GM18526 (cell line): ENCODE measurements around the gene LEMD3.

Experiments
- POLR2A ChIP-seq: IDR thresholded peaks from 3 replicates; pipeline ENCODE4 v1.6.1; 2011; ENCODE audit not compliant: insufficient read length; ENCODE audit errors: extremely low read depth

The LEMD3 gene

DNA sequence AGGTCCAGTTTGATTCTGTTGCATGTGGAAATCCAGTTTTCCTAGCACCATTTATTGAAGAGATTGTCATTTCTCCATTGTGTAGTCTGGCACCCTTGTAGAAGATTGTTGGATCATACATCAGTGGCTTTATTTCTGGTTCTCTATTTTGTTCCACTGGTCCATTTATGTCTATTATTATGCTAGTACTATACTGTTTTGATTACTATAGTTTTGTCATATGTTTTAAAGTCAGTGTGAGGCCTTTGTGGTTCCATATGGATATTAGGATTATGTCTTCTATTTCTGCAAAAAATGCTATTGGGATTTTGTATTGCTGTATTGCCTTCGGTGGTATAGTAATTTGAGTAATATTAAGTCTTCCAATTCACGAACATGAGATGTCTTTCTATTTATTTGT is 51.4 kb downstream of the LEMD3 start:
- no peak for TF ChIP-seq POLR2A

DNA sequence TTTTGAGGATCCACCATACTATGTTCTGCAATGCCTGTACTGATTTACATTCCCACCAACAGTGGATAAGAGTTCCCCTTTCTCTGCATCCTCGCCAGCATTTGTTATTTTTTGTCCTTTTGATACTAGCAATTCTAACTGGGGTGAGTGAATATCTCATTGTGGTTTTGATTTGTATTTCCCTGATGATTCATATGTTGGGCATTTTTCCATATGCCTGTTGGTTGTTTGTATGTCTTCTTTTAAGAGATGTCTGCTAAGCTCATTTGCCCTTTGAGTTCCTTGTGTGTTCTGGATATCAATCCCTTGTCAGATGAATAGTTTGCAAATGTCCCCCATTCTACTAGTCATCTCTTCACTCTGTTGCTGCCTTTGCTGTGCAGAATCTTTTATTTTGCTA is 60.1 kb downstream of the LEMD3 start:
- no peak for TF ChIP-seq POLR2A

DNA sequence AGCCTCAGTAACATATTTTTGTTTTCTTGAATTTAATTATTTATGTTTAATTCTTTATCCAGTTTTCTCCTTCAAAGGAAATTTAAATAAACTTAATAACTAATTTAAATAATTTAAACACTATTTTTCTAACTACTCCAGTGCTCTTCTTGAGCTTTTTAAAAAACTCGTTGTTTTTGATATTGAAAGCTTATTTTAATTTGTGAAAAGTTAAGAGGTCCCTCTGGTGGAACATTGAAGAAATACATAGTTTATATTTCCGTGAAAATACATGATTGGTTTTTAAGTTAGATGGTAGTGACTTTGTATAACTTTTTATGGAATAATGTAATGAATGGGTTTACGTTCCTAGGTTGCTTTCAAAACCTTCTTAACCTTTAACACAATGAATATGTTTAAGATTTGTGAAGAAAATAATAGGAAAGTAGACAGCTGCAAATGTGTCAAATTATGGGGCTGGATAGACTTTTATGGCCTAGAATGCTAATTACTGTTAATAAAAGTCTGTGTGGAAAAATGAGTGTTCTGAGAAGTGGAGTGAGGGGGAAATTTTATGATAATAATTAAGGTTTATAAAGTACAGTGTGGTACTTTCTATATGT is 63.2 kb downstream of the LEMD3 start:
- no peak for TF ChIP-seq POLR2A

DNA sequence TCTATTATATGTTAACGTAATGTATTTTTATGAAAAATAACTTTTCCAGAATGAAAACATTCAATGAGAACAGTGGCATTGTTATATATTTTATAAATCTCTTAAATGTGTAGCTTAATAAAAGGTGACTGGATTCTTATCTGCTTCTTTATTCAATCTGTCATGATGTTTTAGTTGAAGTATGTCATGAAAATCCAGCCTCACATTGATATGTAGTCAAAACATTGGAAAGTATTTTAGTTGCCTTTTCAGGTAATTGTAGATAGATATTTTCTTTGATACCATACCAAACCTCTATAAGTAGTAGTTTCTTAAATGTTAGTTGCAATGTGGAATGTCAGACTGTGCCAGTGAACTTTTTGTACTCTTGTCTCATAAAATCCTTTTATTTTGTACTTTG is 67.8 kb downstream of the LEMD3 start:
- TF ChIP-seq POLR2A: no peak

DNA sequence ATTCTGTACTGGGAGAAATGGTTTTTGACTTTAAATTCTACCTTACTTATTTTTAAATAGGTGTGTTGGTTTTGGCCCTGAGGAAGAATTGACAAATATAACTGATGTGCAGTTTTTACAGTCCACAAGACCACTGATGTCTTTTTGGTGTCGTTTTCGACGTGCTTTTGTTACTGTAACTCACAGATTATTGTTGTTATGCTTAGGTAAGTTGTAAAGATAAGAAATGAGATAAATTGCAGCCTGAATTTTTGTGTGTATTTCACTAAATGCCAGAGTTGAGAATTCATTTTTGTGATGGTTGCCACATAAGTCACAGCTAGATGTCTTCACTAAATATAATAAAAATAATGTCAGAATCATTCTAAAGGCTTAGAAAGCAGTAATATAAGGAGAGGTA is 69.2 kb downstream of the LEMD3 start:
- no peak for TF ChIP-seq POLR2A

DNA sequence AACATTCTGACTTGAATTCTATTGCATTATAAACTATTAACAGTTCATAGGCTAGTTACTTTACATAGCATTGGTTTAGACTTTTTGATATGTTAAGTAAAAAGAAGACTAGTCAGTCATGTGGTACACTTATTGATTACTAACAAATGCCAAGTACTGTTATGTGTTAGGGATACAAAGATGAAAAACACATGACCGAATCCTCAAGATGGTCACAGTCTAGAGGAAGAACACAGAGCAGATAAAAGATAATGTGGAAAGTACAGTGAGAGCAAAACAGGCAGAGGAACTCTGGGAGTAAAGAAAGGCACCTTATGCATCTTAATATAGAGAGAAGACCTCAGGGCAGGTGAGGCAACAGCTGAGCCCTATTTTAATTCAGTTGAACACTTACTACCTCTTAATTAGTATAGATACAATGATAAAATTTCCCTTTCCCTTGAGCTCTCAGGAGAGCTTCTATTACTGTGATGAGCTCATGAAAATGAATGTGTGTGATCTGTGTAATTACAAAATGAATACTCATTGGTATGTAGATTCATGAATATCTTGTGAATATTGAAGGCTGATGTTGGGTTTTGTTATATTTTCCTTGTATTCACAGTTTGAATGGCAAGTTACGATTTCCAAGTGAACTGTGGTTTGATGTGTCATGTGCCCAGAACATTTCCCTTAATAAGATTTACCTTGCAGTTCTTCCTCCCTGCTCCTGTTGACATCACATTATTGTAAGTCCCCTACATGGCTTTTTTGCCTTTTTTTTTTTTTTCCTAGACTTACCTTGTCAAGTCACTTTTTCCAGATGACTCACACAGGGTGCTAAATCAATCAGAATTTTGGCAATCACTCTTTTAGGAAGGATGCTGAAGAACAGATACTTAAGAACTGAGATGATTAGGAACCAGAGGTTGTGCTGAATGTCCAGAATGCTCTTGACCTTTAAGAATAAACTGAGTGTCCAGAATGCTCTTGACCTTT is 79.6 kb downstream of the LEMD3 start:
- TF ChIP-seq POLR2A: no peak

DNA sequence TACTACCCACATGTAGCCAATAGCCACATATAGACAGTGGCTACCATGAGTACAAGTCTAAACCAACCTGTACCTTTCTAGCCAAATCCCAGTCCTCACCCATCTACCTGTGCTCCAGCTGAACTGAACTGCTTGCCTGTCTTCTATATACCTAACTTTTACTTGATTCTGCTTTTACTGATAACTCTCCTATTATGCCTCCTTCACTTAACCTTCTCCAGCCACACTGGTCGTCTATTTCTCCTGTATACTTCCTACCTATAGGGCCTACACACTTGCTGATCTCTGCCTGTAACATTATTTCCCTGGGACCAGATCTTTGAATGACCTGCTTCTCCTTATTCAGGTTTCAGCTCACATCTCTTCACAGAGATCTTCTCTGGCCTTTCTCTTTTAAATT is 83.1 kb downstream of the LEMD3 start:
- no peak for TF ChIP-seq POLR2A

DNA sequence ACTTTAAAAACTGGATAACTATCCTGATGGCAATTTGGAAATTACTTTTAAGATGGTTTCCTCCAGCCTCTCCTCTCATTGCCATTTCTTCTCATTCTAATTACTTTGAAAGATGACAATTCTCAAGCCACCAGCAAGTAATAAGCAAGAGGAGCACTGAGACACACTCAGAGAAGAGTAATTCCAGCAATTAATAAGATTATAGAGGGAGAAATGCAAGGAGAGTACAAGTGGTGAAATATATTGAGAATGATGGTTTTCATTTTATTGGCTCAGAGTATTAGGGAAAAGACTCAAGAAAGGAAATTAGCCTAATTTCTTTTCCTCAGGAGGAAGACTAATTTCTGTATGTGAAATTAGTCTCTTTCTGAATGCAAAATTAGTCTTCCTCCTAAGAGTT is 88.6 kb downstream of the LEMD3 start:
- TF ChIP-seq POLR2A: no peak

DNA sequence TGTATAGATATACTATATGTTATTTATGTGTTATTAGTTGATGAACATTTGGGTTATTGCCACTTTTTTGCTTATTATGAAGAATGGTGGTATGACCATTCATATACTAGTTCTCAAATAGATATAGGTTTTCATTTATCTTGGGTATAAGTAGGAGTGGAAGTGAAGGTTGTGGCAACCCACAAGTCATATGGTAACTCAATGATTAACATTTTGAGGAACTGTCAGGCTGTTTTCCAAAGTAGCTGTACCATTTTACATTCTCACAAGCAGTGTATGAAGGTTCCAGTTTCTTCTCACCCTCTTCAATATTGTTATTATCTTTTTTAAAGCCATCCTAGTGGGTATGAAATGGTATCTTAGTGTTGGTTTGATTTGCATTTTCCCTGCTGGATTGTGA is 90.1 kb downstream of the LEMD3 start:
- TF ChIP-seq POLR2A: no peak

DNA sequence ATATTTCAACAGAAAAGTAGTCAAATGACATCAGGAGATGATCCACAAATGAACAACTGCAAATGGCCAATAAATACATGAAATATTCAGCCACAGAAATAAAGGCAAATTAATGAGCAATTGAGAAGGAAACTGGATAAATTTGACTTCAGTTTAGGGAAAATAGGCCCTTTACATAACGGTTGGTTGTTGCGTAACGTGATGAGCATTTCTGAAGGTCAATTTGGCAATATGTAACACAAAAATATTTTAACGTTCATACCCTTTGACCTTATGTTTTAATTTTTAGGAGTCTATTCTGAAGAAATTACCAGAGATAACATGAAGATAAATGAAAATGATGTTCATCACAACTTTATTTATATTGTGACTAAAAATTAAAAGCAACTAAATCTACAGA is 94.4 kb downstream of the LEMD3 start:
- no peak for TF ChIP-seq POLR2A

DNA sequence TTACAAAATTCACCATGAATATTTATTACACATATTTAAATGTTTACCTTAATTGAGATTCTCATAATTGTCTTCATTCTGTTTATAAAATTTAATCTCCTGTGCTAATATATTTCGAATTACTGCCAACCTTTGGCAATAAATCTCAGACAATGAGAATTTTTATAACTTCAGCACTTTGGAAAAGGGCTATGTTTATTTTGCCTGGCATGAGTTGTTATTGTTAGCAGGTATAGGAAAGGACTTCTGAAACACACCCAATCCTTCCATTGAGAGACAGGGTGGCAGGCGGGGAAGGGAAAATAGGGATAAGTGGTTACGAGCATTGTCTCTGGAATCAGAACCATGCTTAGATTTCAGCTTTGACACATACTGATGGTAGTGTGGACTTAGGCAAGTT is 97.0 kb downstream of the LEMD3 start:
- no peak for TF ChIP-seq POLR2A

DNA sequence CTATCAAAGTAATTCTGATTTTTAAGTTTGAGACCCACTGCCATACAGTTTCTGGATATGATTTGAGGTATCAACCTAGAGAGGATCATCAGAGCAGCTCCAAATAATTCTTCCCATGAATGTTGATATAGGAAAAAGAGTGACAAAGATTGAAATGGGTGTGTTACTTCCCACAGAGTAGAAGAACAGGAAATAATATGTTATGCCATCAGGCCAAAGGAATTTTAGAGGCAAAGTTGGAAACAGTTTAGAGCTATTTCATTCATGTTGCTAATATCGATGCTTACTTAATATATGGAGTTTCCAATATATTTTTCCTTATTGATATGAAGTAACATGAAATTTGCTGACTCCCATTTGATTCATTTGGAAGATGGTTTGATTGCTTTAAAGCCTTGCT is 100.2 kb downstream of the LEMD3 start:
- TF ChIP-seq POLR2A: no peak

DNA sequence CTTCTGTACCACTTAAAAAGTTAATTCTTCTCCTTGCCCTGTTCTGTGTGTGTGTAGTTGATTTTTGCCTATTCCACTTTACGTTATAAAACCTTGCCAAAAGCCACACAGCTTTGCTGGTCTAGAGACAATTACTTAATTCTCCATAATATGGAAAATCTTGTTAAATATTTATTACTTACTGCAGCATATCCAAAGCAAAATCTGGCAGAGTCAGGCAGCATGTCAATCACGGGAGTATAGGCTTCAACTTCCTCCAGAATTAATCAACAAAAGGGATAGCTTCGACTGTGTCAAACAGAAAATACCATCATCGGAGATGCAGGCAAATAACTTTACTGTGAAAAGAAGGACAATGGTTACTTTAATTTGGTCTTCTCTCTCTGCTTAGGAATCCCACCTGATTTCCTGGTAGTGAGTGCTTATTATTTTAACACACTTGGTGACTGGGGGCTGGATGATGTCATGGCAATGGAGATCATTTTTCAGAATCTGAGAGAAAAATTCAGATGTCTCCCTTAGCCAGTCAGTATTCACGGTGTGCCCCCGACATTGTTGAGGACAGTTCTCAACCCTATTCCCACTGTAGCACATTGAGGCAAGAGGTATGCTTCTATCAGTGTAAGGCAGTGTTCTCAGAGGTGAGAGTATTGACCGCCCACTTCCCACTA is 105.4 kb downstream of the LEMD3 start:
- no peak for TF ChIP-seq POLR2A

DNA sequence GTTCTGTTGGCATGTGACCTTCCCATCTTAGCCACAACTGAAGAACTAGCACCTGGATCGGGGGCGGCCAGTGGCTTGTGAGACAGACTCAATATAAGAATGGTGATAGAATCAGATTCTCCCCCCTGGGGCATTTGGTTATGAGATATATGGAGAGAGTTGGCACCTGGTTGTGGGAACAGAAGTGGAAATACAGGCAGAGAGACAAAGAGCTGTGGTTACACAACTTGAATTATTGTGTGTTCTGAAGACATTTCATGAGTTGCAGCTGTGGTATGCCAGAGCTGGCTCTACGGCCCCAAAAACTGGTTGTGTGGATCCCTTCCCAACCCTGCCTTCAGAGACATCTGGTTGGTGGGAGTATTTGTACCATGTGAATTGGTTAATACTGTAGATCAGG is 106.2 kb downstream of the LEMD3 start:
- TF ChIP-seq POLR2A: no peak

DNA sequence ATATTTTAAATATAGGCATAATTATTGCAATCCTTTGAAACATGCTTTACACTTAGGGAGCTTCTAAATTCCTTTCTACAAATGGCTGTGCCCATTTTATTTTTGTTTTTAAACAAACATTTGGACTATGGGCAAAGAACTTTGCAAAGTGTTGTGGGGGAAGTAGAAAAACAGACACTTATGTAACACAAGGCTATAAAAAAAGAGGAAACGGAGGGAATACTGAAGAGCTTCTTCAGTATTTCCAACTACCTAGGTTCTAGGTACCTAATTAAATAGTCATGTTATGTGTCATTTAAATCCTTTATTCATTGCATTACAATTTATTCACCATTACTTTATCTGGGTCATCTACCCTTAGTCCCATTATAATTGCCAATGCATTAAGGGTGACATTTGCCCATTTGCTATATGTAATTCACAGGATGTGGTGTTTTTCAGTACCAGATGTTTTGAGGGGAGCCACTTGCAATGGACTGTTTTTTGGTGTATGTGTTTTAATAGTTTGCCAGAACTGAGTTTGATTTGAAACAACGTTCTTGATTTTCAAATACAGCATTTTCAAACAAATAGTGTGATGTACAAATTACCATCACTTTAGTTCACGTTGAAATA is 107.6 kb downstream of the LEMD3 start:
- TF ChIP-seq POLR2A: no peak

DNA sequence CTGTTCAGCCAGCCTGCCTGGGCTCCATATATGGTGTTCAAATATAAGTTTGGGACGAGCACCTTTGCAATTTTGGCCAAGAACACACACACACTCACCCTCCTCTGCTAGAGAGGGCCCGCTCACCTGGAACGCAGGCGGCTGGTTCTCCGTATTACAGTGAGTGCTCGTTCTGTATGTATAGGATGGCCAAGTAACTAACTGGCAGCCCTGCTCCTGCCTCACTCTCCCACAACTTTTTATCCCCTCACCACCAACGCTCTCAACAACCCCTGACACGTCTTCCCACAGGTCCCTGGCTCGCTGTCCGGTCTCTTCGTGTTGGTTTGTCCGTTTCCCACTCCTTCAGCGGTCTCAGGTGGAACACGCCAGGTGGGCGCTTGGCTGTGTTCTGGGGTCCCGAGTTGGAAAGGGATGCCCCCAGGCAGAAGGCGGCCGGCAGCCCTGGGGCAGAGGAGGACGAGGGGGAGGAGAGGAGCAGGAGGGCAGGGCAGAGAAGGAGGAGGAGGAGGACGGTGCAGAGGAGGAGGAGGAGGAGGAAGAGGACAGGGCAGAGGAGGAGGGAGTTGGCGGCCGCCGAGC is 108.7 kb downstream of the LEMD3 start:
- TF ChIP-seq POLR2A: no peak
